ENCODE data around the gene SASH1. TPM values are rescaled to one million over a fixed set of nuclear protein-coding genes. Genes with fewer than 3 reads are reported as not detected.

SASH1 gene
- polyA plus RNA-seq, 1 donor from 2014 or later = 7.0 TPM

DNA sequence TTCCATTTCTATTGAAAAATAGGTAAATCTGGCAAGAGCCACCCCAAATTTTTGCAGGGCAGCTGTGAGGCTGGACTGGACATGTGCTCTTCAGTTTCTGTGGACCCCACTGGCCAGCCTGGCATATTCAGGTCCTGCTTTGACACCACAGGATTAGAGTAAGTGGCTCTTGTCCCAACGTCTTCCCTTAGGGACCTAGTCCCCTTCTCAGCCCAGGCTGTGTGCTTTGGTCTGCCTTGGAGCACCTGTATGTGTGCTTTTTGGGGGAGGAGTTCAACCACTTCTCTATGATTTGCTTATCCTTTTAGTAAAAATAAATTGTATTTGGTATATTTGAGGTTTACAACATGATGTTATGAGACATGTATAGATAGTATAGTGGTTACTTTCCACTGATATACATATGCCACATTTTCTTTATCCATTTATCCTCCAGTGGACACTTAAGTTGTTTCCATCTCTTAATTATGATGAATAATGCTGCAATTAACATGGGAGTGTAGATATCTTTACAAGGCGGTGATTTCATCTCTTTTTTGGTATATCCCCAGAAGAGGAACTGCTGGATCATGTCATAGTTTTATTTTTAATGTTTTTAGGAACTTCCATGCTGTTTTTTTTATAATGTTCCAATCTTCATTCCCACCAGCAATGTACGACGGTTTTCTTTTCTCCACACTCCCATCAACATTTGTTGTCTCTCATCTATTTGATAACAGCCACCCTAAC lies 236.4 kb downstream of the SASH1 start:
- TF ChIP-seq, protein P1, sequence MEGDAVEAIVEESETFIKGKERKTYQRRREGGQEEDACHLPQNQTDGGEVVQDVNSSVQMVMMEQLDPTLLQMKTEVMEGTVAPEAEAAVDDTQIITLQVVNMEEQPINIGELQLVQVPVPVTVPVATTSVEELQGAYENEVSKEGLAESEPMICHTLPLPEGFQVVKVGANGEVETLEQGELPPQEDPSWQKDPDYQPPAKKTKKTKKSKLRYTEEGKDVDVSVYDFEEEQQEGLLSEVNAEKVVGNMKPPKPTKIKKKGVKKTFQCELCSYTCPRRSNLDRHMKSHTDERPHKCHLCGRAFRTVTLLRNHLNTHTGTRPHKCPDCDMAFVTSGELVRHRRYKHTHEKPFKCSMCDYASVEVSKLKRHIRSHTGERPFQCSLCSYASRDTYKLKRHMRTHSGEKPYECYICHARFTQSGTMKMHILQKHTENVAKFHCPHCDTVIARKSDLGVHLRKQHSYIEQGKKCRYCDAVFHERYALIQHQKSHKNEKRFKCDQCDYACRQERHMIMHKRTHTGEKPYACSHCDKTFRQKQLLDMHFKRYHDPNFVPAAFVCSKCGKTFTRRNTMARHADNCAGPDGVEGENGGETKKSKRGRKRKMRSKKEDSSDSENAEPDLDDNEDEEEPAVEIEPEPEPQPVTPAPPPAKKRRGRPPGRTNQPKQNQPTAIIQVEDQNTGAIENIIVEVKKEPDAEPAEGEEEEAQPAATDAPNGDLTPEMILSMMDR (IDR thresholded peaks at IDR 0.05; ENCODE audit: poor library complexity, severe bottlenecking) = no peak
- TF ChIP-seq EZH2 (IDR thresholded peaks at IDR 0.05; ENCODE audit: borderline replicate concordance, insufficient read depth, low read length, poor library complexity, severe bottlenecking) (no peak), TAF1 (IDR thresholded peaks at IDR 0.05; ENCODE audit: low read depth) (no peak), SMC3 (conservative IDR thresholded peaks at IDR 0.05; ENCODE audit: poor library complexity) (no peak), POLR2AphosphoS5 (IDR thresholded peaks at IDR 0.05) (no peak), RAD21 (conservative IDR thresholded peaks at IDR 0.05) (no peak)
- no peaks in the 10 kb centered on the region for H3F3A ChIP-seq (ENCODE audit: insufficient read depth, low read length, poor library complexity, severe bottlenecking)
- no peaks in the 10 kb centered on the region for H3K79me2 ChIP-seq (replicated peaks; ENCODE audit: insufficient read depth, low read length)
- no peaks in the 10 kb centered on the region for H3K9me2 ChIP-seq (ENCODE audit: insufficient read depth, low read length)
- no peaks in the 10 kb centered on the region for H3K9me3 ChIP-seq (ENCODE audit: low read length)
- no peak overlapping the region for H3K4me3 ChIP-seq (ENCODE audit: low read length)
- H4K20me1 ChIP-seq (ENCODE audit: insufficient read depth) = no peaks in the 10 kb centered on the region
- no peaks in the 10 kb centered on the region for H3K27me3 ChIP-seq (ENCODE audit: insufficient read depth, low read depth, low read length)
- H2AFZ ChIP-seq (ENCODE audit: low read depth, low read length) = no peak overlapping the region
- H3K27ac ChIP-seq (ENCODE audit: low read length) = no peak overlapping the region
- no peak overlapping the region for H3K4me2 ChIP-seq (ENCODE audit: low read length)
- H3K36me3 ChIP-seq (ENCODE audit: insufficient read depth, low read length) = no peaks in the 10 kb centered on the region
- no peak overlapping the region for H3K9ac ChIP-seq (ENCODE audit: low read length)

DNA sequence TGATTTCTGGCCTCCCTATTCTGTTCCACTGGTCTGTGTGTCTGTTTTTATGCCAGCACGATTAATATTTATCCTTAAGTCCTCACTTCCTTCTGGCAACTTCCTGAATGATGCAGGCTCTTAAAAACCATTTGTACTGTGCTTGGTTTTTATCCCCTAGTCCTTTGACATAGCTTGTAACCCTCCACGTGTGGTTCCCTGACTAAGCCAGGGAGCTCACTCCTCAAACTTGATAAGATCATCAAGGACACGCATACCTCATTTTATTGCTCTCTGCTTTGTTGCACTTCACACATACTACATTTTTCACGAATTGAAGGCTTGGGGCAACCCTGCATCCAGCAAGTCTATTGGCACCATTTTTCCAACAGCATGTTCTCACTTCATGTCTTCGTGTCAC lies 237.8 kb downstream of the SASH1 start:
- no peak overlapping the region for H3K4me2 ChIP-seq (ENCODE audit: low read length)
- no peaks in the 10 kb centered on the region for H3K36me3 ChIP-seq (ENCODE audit: insufficient read depth, low read length)
- H3K79me2 ChIP-seq (replicated peaks; ENCODE audit: insufficient read depth, low read length) = no peaks in the 10 kb centered on the region
- no peaks in the 10 kb centered on the region for H4K20me1 ChIP-seq (ENCODE audit: insufficient read depth)
- TF ChIP-seq, protein P1 (IDR thresholded peaks at IDR 0.05; ENCODE audit: poor library complexity, severe bottlenecking) = no peak
- TF ChIP-seq EP300 (conservative IDR thresholded peaks at IDR 0.05; ENCODE audit: poor library complexity, severe bottlenecking) = no peak
- no peak for TF ChIP-seq TAF1 (IDR thresholded peaks at IDR 0.05; ENCODE audit: low read depth)
- no peak for TF ChIP-seq POLR2AphosphoS5 (IDR thresholded peaks at IDR 0.05)
- TF ChIP-seq EZH2 (IDR thresholded peaks at IDR 0.05; ENCODE audit: borderline replicate concordance, insufficient read depth, low read length, poor library complexity, severe bottlenecking) = no peak
- no peak for TF ChIP-seq MXI1 (conservative IDR thresholded peaks at IDR 0.05; ENCODE audit: poor library complexity, severe bottlenecking)
- TF ChIP-seq, protein P2, sequence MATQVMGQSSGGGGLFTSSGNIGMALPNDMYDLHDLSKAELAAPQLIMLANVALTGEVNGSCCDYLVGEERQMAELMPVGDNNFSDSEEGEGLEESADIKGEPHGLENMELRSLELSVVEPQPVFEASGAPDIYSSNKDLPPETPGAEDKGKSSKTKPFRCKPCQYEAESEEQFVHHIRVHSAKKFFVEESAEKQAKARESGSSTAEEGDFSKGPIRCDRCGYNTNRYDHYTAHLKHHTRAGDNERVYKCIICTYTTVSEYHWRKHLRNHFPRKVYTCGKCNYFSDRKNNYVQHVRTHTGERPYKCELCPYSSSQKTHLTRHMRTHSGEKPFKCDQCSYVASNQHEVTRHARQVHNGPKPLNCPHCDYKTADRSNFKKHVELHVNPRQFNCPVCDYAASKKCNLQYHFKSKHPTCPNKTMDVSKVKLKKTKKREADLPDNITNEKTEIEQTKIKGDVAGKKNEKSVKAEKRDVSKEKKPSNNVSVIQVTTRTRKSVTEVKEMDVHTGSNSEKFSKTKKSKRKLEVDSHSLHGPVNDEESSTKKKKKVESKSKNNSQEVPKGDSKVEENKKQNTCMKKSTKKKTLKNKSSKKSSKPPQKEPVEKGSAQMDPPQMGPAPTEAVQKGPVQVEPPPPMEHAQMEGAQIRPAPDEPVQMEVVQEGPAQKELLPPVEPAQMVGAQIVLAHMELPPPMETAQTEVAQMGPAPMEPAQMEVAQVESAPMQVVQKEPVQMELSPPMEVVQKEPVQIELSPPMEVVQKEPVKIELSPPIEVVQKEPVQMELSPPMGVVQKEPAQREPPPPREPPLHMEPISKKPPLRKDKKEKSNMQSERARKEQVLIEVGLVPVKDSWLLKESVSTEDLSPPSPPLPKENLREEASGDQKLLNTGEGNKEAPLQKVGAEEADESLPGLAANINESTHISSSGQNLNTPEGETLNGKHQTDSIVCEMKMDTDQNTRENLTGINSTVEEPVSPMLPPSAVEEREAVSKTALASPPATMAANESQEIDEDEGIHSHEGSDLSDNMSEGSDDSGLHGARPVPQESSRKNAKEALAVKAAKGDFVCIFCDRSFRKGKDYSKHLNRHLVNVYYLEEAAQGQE (IDR thresholded peaks at IDR 0.05; ENCODE audit: borderline replicate concordance) = no peak
- no peak for TF ChIP-seq RAD21 (conservative IDR thresholded peaks at IDR 0.05)
- no peak for TF ChIP-seq SMC3 (conservative IDR thresholded peaks at IDR 0.05; ENCODE audit: poor library complexity)
- H3K27ac ChIP-seq (ENCODE audit: low read length) = no peak overlapping the region
- H3K4me3 ChIP-seq (ENCODE audit: low read length) = no peak overlapping the region
- no peaks in the 10 kb centered on the region for H3K9me2 ChIP-seq (ENCODE audit: insufficient read depth, low read length)
- no peak overlapping the region for H2AFZ ChIP-seq (ENCODE audit: low read depth, low read length)
- H3K27me3 ChIP-seq (ENCODE audit: insufficient read depth, low read depth, low read length) = no peaks in the 10 kb centered on the region
- no peaks in the 10 kb centered on the region for H3K9me3 ChIP-seq (ENCODE audit: low read length)
- H3K9ac ChIP-seq (ENCODE audit: low read length) = no peak overlapping the region
- H3F3A ChIP-seq (ENCODE audit: insufficient read depth, low read length, poor library complexity, severe bottlenecking) = no peaks in the 10 kb centered on the region

All from neural cell (in vitro differentiated cells).